CD4-positive, CD25-positive, alpha-beta regulatory T cell (primary cell): ENCODE data around the gene SNRPA1. TPM values are rescaled to one million over a fixed set of nuclear protein-coding genes. Genes with fewer than 3 reads are reported as not detected.

Experiments
- ATAC-seq, 2 donors: fragments of 150-1000 bp; cut with Tn5 transposase; one replicate each; pipeline ENCODE4 v1.10.0; 2021; ENCODE audit warnings: low read depth in 2 of 2, moderate number of reproducible peaks in 2 of 2, moderate library complexity in 1 of 2
- DNase-seq, 3 donors: peaks; one replicate each; pipeline versions ENCODE4 v3.0.0 to v3.0.0-alpha.2; 2012 to 2022; ENCODE audit warnings: mixed read lengths in 1 of 3
- H3K27ac ChIP-seq: one replicate; pipeline ENCODE4 v1.7.0; 2013; ENCODE audit warnings: mild to moderate bottlenecking, low read length; ENCODE audit not compliant: insufficient read depth, poor library complexity, severe bottlenecking
- H3K27me3 ChIP-seq: one replicate; pipeline ENCODE4 v1.7.0; 2013; ENCODE audit warnings: low read length; ENCODE audit not compliant: control insufficient read depth, insufficient read depth
- H3K36me3 ChIP-seq: one replicate; pipeline ENCODE4 v1.7.0; 2013; ENCODE audit warnings: mild to moderate bottlenecking, low read length, moderate library complexity; ENCODE audit not compliant: control insufficient read depth, insufficient read depth
- H3K4me1 ChIP-seq: 2 replicates; pipeline ENCODE4 v1.7.0; 2013; ENCODE audit warnings: mild to moderate bottlenecking, low read length; ENCODE audit not compliant: insufficient read depth, control insufficient read depth, poor library complexity, severe bottlenecking
- H3K4me3 ChIP-seq: one replicate; pipeline ENCODE4 v1.7.0; 2013; ENCODE audit warnings: low read depth, mild to moderate bottlenecking, low read length, moderate library complexity
- H3K9me3 ChIP-seq, 2 experiments: 1 replicate in 1 of 2; 2 replicates in 1 of 2; pipeline ENCODE4 v1.7.0; 2013; ENCODE audit warnings: low read length in 2 of 2, mild to moderate bottlenecking in 1 of 2, moderate library complexity in 1 of 2; ENCODE audit not compliant: control insufficient read depth in 2 of 2
- H3K27ac Mint-ChIP-seq, 3 donors: one replicate each; pipeline ENCODE4 v1.8.0; 2020 to 2022; ENCODE audit warnings: mild to moderate bottlenecking in 3 of 3, mixed read lengths in 3 of 3, moderate library complexity in 2 of 3
- H3K27me3 Mint-ChIP-seq: one replicate; pipeline ENCODE4 v1.8.0; 2022; ENCODE audit warnings: mild to moderate bottlenecking, mixed read lengths
- H3K36me3 Mint-ChIP-seq: one replicate; pipeline ENCODE4 v1.8.0; 2020; ENCODE audit warnings: mixed read lengths
- H3K4me1 Mint-ChIP-seq, 4 donors: one replicate each; pipeline ENCODE4 v1.8.0; 2020 to 2022; ENCODE audit warnings: mixed read lengths in 4 of 4, mild to moderate bottlenecking in 1 of 4
- H3K4me3 Mint-ChIP-seq, 4 donors: one replicate each; pipeline ENCODE4 v1.8.0; 2020 to 2022; ENCODE audit warnings: mild to moderate bottlenecking in 4 of 4, mixed read lengths in 4 of 4, moderate library complexity in 3 of 4
- H3K9me3 Mint-ChIP-seq, 7 donors: one replicate each; pipeline ENCODE4 v1.8.0; 2020 to 2022; ENCODE audit warnings: mixed read lengths in 7 of 7, mild to moderate bottlenecking in 3 of 7, moderate library complexity in 2 of 7
- polyA plus RNA-seq, 4 donors: library from polyadenylated mRNA; unstranded; fragments of 300-500 nt; fragmentation: Illumina TruSeq; gene quantifications; one replicate each; pipeline ENCODE4 v1.2.3, GENCODE V29; 2021
- total RNA-seq: library from RNA; stranded (reverse); gene quantifications from one replicate; pipeline ENCODE4 v1.2.3, GENCODE V29; 2022

Gene SNRPA1
- total and polyA plus RNA-seq, 5 donors from 2014 or later: 67.0 to 176 (median 69.9) TPM

- H3K27me3 ChIP-seq: no peaks in the 10 kb centered on the region
- no peak overlapping the region for H3K27ac Mint-ChIP-seq
Observed at GRCh38 chr15:101323793-101324523, 28.9 kb upstream of the SNRPA1 start.

GRCh38 chr15:101322854-101323477, 27.9 kb upstream of the SNRPA1 start:
- H3K36me3 ChIP-seq: no peaks in the 10 kb centered on the region
- peaks cover 0 to 2% (median 0%) of the 10 kb centered on the region in 7 donors for H3K9me3 Mint-ChIP-seq
- H3K4me3 ChIP-seq: no peak overlapping the region
- H3K4me1 Mint-ChIP-seq: peaks cover 0 to 17% (median 10%) of the 10 kb centered on the region in 4 donors
- ATAC-seq (no peak), DNase-seq (no peak)
- H3K36me3 Mint-ChIP-seq: no peaks in the 10 kb centered on the region
- H3K4me3 Mint-ChIP-seq: no peak overlapping the region
- no peaks in the 10 kb centered on the region for H3K27me3 ChIP-seq
- H3K4me1 ChIP-seq: peaks cover 9% of the 10 kb centered on the region
- H3K27me3 Mint-ChIP-seq: peaks cover 29% of the 10 kb centered on the region
- no peaks in the 10 kb centered on the region for H3K9me3 ChIP-seq
- no peak overlapping the region for H3K27ac Mint-ChIP-seq
- no peak overlapping the region for H3K27ac ChIP-seq

More at GRCh38 chr15:101323793-101324523, 28.9 kb upstream of the SNRPA1 start:
- H3K9me3 ChIP-seq: no peaks in the 10 kb centered on the region
- H3K36me3 ChIP-seq: no peaks in the 10 kb centered on the region
- H3K4me3 ChIP-seq: no peak overlapping the region
- peaks cover 0 to 17% (median 10%) of the 10 kb centered on the region in 4 donors for H3K4me1 Mint-ChIP-seq
- H3K9me3 Mint-ChIP-seq: peaks cover 0 to 4% (median 0%) of the 10 kb centered on the region in 7 donors
- peaks cover 9% of the 10 kb centered on the region for H3K4me1 ChIP-seq
- DNase-seq (no peak), ATAC-seq (no peak)
- H3K27ac ChIP-seq: no peak overlapping the region
- H3K27me3 Mint-ChIP-seq: peaks cover 22% of the 10 kb centered on the region
- H3K36me3 Mint-ChIP-seq: no peaks in the 10 kb centered on the region
- H3K4me3 Mint-ChIP-seq: no peak overlapping the region

- Mint-ChIP-seq H3K27ac (no peak overlapping the region), H3K4me3 (no peak overlapping the region), H3K36me3 (no peaks in the 10 kb centered on the region), H3K4me1 (peaks cover 0 to 17% (median 10%) of the 10 kb centered on the region in 4 donors), H3K9me3 (no peaks in the 10 kb centered on the region), H3K27me3 (peaks cover 29% of the 10 kb centered on the region)
- DNase-seq: no peak
- H3K36me3 ChIP-seq: no peaks in the 10 kb centered on the region
- H3K27ac ChIP-seq: no peak overlapping the region
- no peak for ATAC-seq
- H3K9me3 ChIP-seq: no peaks in the 10 kb centered on the region
- H3K4me1 ChIP-seq: peaks cover 9% of the 10 kb centered on the region
- H3K4me3 ChIP-seq: no peak overlapping the region
- H3K27me3 ChIP-seq: no peaks in the 10 kb centered on the region
Observed at GRCh38 chr15:101322016-101322695, 27.1 kb upstream of the SNRPA1 start.

GRCh38 chr15:101320501-101321052, 25.5 kb upstream of the SNRPA1 start:
- Histone ChIP-seq H3K4me1 (peaks cover 9% of the 10 kb centered on the region), H3K27me3 (no peaks in the 10 kb centered on the region), H3K27ac (peak overlapping the region; percentile 52), H3K9me3 (no peaks in the 10 kb centered on the region), H3K4me3 (peak overlapping the region; percentile 62), H3K36me3 (no peaks in the 10 kb centered on the region)
- H3K4me3 Mint-ChIP-seq: peak overlapping the region; percentile 8 to 91 (median 70)
- peaks cover 0 to 17% (median 10%) of the 10 kb centered on the region in 4 donors for H3K4me1 Mint-ChIP-seq
- H3K27ac Mint-ChIP-seq: peak overlapping the region; percentile 67 to 89 (median 89)
- no peaks in the 10 kb centered on the region for H3K36me3 Mint-ChIP-seq
- no peaks in the 10 kb centered on the region for H3K9me3 Mint-ChIP-seq
- peaks cover 35% of the 10 kb centered on the region for H3K27me3 Mint-ChIP-seq
- DNase-seq (peak; percentile 7 to 92 (median 64)), ATAC-seq (peak; percentile 94 to 96)

GRCh38 chr15:101318839-101319238, 23.8 kb upstream of the SNRPA1 start:
- Histone ChIP-seq H3K4me3 (no peak overlapping the region), H3K27me3 (no peaks in the 10 kb centered on the region), H3K36me3 (no peaks in the 10 kb centered on the region), H3K9me3 (no peaks in the 10 kb centered on the region), H3K4me1 (peaks cover 9% of the 10 kb centered on the region), H3K27ac (no peak overlapping the region)
- H3K4me1 Mint-ChIP-seq: peaks cover 0 to 16% (median 10%) of the 10 kb centered on the region in 4 donors
- H3K36me3 Mint-ChIP-seq: no peaks in the 10 kb centered on the region
- H3K27ac Mint-ChIP-seq: peak overlapping the region in 1 of 3 donors; percentile 38
- H3K9me3 Mint-ChIP-seq: no peaks in the 10 kb centered on the region
- DNase-seq (no peak), ATAC-seq (no peak)
- H3K4me3 Mint-ChIP-seq: peak overlapping the region in 1 of 4 donors; percentile 52
- peaks cover 35% of the 10 kb centered on the region for H3K27me3 Mint-ChIP-seq

- H3K36me3 Mint-ChIP-seq: no peaks in the 10 kb centered on the region
- no peaks in the 10 kb centered on the region for H3K27me3 ChIP-seq
- no peak overlapping the region for H3K27ac Mint-ChIP-seq
- peaks cover 35% of the 10 kb centered on the region for H3K27me3 Mint-ChIP-seq
- H3K27ac ChIP-seq: no peak overlapping the region
- H3K9me3 Mint-ChIP-seq: no peaks in the 10 kb centered on the region
- H3K4me1 ChIP-seq: peaks cover 9% of the 10 kb centered on the region
- no peak overlapping the region for H3K4me3 Mint-ChIP-seq
- DNase-seq (no peak), ATAC-seq (no peak)
- H3K36me3 ChIP-seq: no peaks in the 10 kb centered on the region
- H3K4me3 ChIP-seq: no peak overlapping the region
- H3K4me1 Mint-ChIP-seq: peaks cover 0 to 16% (median 10%) of the 10 kb centered on the region in 4 donors
- no peaks in the 10 kb centered on the region for H3K9me3 ChIP-seq
Observed at GRCh38 chr15:101318147-101318819, 23.2 kb upstream of the SNRPA1 start.

- H3K9me3 ChIP-seq: no peaks in the 10 kb centered on the region
- Mint-ChIP-seq H3K4me3 (peak overlapping the region in 1 of 4 donors; percentile 13), H3K36me3 (no peaks in the 10 kb centered on the region), H3K9me3 (no peaks in the 10 kb centered on the region), H3K27me3 (peaks cover 35% of the 10 kb centered on the region), H3K4me1 (peaks cover 0 to 16% (median 10%) of the 10 kb centered on the region in 4 donors), H3K27ac (no peak overlapping the region)
- H3K27me3 ChIP-seq: no peaks in the 10 kb centered on the region
- no peaks in the 10 kb centered on the region for H3K36me3 ChIP-seq
- no peak overlapping the region for H3K4me3 ChIP-seq
- ATAC-seq (no peak), DNase-seq (no peak)
- peaks cover 9% of the 10 kb centered on the region for H3K4me1 ChIP-seq
- H3K27ac ChIP-seq: no peak overlapping the region
Observed at GRCh38 chr15:101317336-101317872, 22.4 kb upstream of the SNRPA1 start.
